ENCODE results near the gene BTLA.

BTLA gene

DNA sequence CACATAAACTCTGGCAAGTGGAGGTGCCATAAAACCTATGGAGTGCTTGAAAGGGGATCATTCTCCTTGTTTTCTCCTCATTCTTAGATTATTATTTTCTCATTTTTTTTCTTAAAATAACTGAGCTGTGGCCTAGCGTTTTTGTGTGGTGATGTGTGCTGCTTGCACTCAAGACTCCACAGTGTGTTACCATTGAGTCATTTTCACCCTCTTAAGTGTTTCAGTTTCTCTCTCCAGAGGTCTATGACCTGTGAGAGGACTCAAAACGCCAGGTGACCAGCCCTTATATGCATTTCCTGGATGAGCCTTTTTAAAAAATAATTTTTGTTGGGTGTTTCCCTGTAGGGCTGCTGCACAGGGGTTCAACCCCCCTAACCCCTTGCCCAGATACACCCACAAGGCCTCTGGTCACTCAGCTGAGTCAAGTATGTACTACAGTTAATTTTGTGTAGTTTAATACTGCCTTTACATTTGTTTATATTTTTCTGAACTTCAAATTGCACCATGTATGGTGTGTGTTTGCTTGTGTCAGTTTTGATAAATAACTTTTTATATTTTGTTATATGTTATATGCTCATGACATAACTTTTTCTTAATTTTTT, 15.4 kb upstream of the BTLA start:
- H2AFZ ChIP-seq (ENCODE audit: low read length) = no peak overlapping the region
- no peaks in the 10 kb centered on the region for H3K79me2 ChIP-seq (ENCODE audit: insufficient read depth, low read length)
- no peaks in the 10 kb centered on the region for H3K9me3 ChIP-seq (ENCODE audit: insufficient read depth, low read depth, low read length)
- no peak for TF ChIP-seq EZH2phosphoT487 (IDR thresholded peaks at IDR 0.05; ENCODE audit: borderline replicate concordance)
- TF ChIP-seq, protein P1, sequence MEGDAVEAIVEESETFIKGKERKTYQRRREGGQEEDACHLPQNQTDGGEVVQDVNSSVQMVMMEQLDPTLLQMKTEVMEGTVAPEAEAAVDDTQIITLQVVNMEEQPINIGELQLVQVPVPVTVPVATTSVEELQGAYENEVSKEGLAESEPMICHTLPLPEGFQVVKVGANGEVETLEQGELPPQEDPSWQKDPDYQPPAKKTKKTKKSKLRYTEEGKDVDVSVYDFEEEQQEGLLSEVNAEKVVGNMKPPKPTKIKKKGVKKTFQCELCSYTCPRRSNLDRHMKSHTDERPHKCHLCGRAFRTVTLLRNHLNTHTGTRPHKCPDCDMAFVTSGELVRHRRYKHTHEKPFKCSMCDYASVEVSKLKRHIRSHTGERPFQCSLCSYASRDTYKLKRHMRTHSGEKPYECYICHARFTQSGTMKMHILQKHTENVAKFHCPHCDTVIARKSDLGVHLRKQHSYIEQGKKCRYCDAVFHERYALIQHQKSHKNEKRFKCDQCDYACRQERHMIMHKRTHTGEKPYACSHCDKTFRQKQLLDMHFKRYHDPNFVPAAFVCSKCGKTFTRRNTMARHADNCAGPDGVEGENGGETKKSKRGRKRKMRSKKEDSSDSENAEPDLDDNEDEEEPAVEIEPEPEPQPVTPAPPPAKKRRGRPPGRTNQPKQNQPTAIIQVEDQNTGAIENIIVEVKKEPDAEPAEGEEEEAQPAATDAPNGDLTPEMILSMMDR (conservative IDR thresholded peaks at IDR 0.05; ENCODE audit: low read length) = no peak
- no peak overlapping the region for H3K9ac ChIP-seq (ENCODE audit: low read depth, low read length, poor library complexity, severe bottlenecking)
- H3K27me3 ChIP-seq (ENCODE audit: insufficient read depth, low read length, poor library complexity, severe bottlenecking) = no peaks in the 10 kb centered on the region
- no peaks in the 10 kb centered on the region for H3K9me2 ChIP-seq (replicated peaks; ENCODE audit: low read depth, low read length)
- no peak overlapping the region for H3K4me3 ChIP-seq (ENCODE audit: low read length, poor library complexity, severe bottlenecking)
- no peaks in the 10 kb centered on the region for H4K20me1 ChIP-seq (ENCODE audit: insufficient read depth, low read length, poor library complexity, severe bottlenecking)
- no peaks in the 10 kb centered on the region for H3F3A ChIP-seq (ENCODE audit: low read depth)
- H3K4me1 ChIP-seq (ENCODE audit: insufficient read depth, low read length, poor library complexity, severe bottlenecking) = no peaks in the 10 kb centered on the region
- H3K36me3 ChIP-seq (ENCODE audit: insufficient read depth, low read length) = no peaks in the 10 kb centered on the region
- no peak overlapping the region for H3K4me2 ChIP-seq (ENCODE audit: low read depth, low read length, poor library complexity, severe bottlenecking)

DNA sequence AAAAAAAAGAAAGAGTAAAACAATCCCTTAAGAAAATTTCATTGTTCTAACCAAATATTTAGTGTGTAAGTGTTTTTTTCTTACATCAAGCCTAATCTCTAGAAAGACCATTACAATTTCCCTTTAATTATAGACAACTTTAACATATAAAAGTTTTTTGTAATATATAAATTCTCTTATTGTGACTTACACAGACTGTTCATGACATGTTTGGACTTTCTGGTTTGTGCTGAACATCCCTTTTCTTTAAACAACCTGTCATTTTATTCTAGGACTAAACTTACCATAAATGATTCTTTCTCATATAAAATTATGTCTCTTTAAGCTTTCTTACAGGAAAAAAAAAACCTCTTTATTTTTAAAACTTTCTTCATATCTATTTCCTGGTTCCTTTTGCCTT, 13.0 kb upstream of the BTLA start:
- no peaks in the 10 kb centered on the region for H4K20me1 ChIP-seq (ENCODE audit: insufficient read depth, low read length, poor library complexity, severe bottlenecking)
- no peak overlapping the region for H3K4me2 ChIP-seq (ENCODE audit: low read depth, low read length, poor library complexity, severe bottlenecking)
- TF ChIP-seq, protein P1 (conservative IDR thresholded peaks at IDR 0.05; ENCODE audit: low read length) = no peak
- no peak for TF ChIP-seq EZH2phosphoT487 (IDR thresholded peaks at IDR 0.05; ENCODE audit: borderline replicate concordance)
- no peak overlapping the region for H3K4me3 ChIP-seq (ENCODE audit: low read length, poor library complexity, severe bottlenecking)
- H3K27me3 ChIP-seq (ENCODE audit: insufficient read depth, low read length, poor library complexity, severe bottlenecking) = no peaks in the 10 kb centered on the region
- H3K9me2 ChIP-seq (replicated peaks; ENCODE audit: low read depth, low read length) = no peaks in the 10 kb centered on the region
- no peak overlapping the region for H3K9ac ChIP-seq (ENCODE audit: low read depth, low read length, poor library complexity, severe bottlenecking)
- no peaks in the 10 kb centered on the region for H3K9me3 ChIP-seq (ENCODE audit: insufficient read depth, low read depth, low read length)
- no peak overlapping the region for H2AFZ ChIP-seq (ENCODE audit: low read length)
- no peaks in the 10 kb centered on the region for H3K79me2 ChIP-seq (ENCODE audit: insufficient read depth, low read length)
- no peaks in the 10 kb centered on the region for H3K36me3 ChIP-seq (ENCODE audit: insufficient read depth, low read length)
- no peaks in the 10 kb centered on the region for H3K4me1 ChIP-seq (ENCODE audit: insufficient read depth, low read length, poor library complexity, severe bottlenecking)
- H3F3A ChIP-seq (ENCODE audit: low read depth) = no peaks in the 10 kb centered on the region

DNA sequence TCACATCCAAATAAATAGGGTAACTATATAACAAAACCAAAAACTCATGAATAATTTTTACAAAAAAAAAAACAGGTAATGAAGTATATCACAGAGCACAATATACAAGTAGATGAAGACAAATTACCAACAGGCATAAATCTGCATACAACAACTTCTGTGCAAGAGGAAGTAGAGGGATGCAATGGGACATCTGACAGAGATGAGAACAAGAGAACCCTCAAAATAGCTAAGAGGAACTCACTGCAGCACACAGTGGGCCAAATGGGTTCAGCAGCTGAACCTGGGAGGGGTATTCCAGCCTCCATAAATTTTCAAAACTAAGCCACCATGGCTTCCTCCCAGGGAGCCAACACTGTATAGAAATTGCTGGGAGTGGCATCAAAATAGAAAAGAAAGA, 9.6 kb upstream of the BTLA start:
- H2AFZ ChIP-seq (ENCODE audit: low read length) = no peak overlapping the region
- no peaks in the 10 kb centered on the region for H3K79me2 ChIP-seq (ENCODE audit: insufficient read depth, low read length)
- H3K4me2 ChIP-seq (ENCODE audit: low read depth, low read length, poor library complexity, severe bottlenecking) = no peak overlapping the region
- no peaks in the 10 kb centered on the region for H3K27me3 ChIP-seq (ENCODE audit: insufficient read depth, low read length, poor library complexity, severe bottlenecking)
- no peaks in the 10 kb centered on the region for H3K36me3 ChIP-seq (ENCODE audit: insufficient read depth, low read length)
- H3K9me2 ChIP-seq (replicated peaks; ENCODE audit: low read depth, low read length) = no peaks in the 10 kb centered on the region
- H3K4me1 ChIP-seq (ENCODE audit: insufficient read depth, low read length, poor library complexity, severe bottlenecking) = no peaks in the 10 kb centered on the region
- TF ChIP-seq, protein P1 (conservative IDR thresholded peaks at IDR 0.05; ENCODE audit: low read length) = no peak
- no peak for TF ChIP-seq EZH2phosphoT487 (IDR thresholded peaks at IDR 0.05; ENCODE audit: borderline replicate concordance)
- H3K9ac ChIP-seq (ENCODE audit: low read depth, low read length, poor library complexity, severe bottlenecking) = no peak overlapping the region
- no peaks in the 10 kb centered on the region for H3K9me3 ChIP-seq (ENCODE audit: insufficient read depth, low read depth, low read length)
- H3F3A ChIP-seq (ENCODE audit: low read depth) = no peaks in the 10 kb centered on the region
- no peaks in the 10 kb centered on the region for H4K20me1 ChIP-seq (ENCODE audit: insufficient read depth, low read length, poor library complexity, severe bottlenecking)
- no peak overlapping the region for H3K4me3 ChIP-seq (ENCODE audit: low read length, poor library complexity, severe bottlenecking)

Measured in Loucy (cell line).